ENCODE data around the gene MIF4GD. TPM values are rescaled to one million over a fixed set of nuclear protein-coding genes. Genes with fewer than 3 reads are reported as not detected.
A peak's percentile ranks its signal among the peaks of the same experiment; 100 is the strongest.

Gene MIF4GD
- total RNA-seq, 1 donor from 2014 or later = 5.0 TPM

- FAIRE-seq = no peak
These were observed 639 bp downstream of the MIF4GD start for GRCh38 chr17:75270218-75270965.

GRCh38 chr17:75269844-75270217 lies 1.2 kb downstream of the MIF4GD start:
- Histone ChIP-seq H3K4me3 (ENCODE audit: insufficient read depth, low read depth, low read length) (peak overlapping the region; percentile 72), H3K9ac (ENCODE audit: low read length) (peak overlapping the region; percentile 92), H3K4me1 (ENCODE audit: insufficient read depth, low read length) (peaks cover 35% of the 10 kb centered on the region), H3K36me3 (ENCODE audit: insufficient read depth, low read length) (peaks cover 9% of the 10 kb centered on the region), H3K27me3 (ENCODE audit: insufficient read depth, low read length) (no peaks in the 10 kb centered on the region), H2AFZ (ENCODE audit: low read depth, low read length) (peak overlapping the region; percentile 80), H3K4me2 (ENCODE audit: low read length) (peak overlapping the region; percentile 93), H3K27ac (ENCODE audit: low read depth, low read length) (no peak overlapping the region), H4K20me1 (ENCODE audit: insufficient read depth, low read length) (peaks cover 23% of the 10 kb centered on the region), H3K9me3 (ENCODE audit: insufficient read depth, low read depth, low read length) (no peaks in the 10 kb centered on the region), H3K79me2 (ENCODE audit: insufficient read depth, low read length) (no peaks in the 10 kb centered on the region)
- peaks cover 5% of the 10 kb centered on the region for H3K4me1 Mint-ChIP-seq (ENCODE audit: low read depth, unreplicated experiment)
- DNase-seq (ENCODE audit: low read depth) (no peak), FAIRE-seq (no peak)
- peaks cover 5% of the 10 kb centered on the region for H3K36me3 Mint-ChIP-seq (ENCODE audit: low read depth, unreplicated experiment)
- peak overlapping the region; percentile 81 for H3K4me3 Mint-ChIP-seq (ENCODE audit: unreplicated experiment)
- TF ChIP-seq EZH2 (IDR thresholded peaks at IDR 0.05; ENCODE audit: insufficient read depth, low read length) (no peak), CTCF (IDR thresholded peaks at IDR 0.05; ENCODE audit: insufficient read depth, low read depth, low read length) (no peak)
- no peaks in the 10 kb centered on the region for H3K27me3 Mint-ChIP-seq (ENCODE audit: low read depth, unreplicated experiment)
- H3K27ac Mint-ChIP-seq (ENCODE audit: unreplicated experiment) = no peak overlapping the region
- H3K9me3 Mint-ChIP-seq (ENCODE audit: unreplicated experiment) = no peaks in the 10 kb centered on the region

More at GRCh38 chr17:75270218-75270965, 639 bp downstream of the MIF4GD start:
- peaks cover 5% of the 10 kb centered on the region for H3K36me3 Mint-ChIP-seq (ENCODE audit: low read depth, unreplicated experiment)
- Histone ChIP-seq H2AFZ (ENCODE audit: low read depth, low read length) (peak overlapping the region; percentile 80), H3K27me3 (ENCODE audit: insufficient read depth, low read length) (no peaks in the 10 kb centered on the region), H3K79me2 (ENCODE audit: insufficient read depth, low read length) (no peaks in the 10 kb centered on the region), H4K20me1 (ENCODE audit: insufficient read depth, low read length) (peaks cover 23% of the 10 kb centered on the region), H3K9me3 (ENCODE audit: insufficient read depth, low read depth, low read length) (no peaks in the 10 kb centered on the region), H3K4me2 (ENCODE audit: low read length) (peak overlapping the region; percentile 93), H3K4me1 (ENCODE audit: insufficient read depth, low read length) (peaks cover 35% of the 10 kb centered on the region), H3K36me3 (ENCODE audit: insufficient read depth, low read length) (peaks cover 9% of the 10 kb centered on the region), H3K9ac (ENCODE audit: low read length) (peak overlapping the region; percentile 92), H3K4me3 (ENCODE audit: insufficient read depth, low read depth, low read length) (peak overlapping the region; percentile 72), H3K27ac (ENCODE audit: low read depth, low read length) (peak overlapping the region; percentile 70)
- peak; percentile 62 for DNase-seq (ENCODE audit: low read depth)
- peak; percentile 19 for TF ChIP-seq CTCF (IDR thresholded peaks at IDR 0.05; ENCODE audit: insufficient read depth, low read depth, low read length)
- TF ChIP-seq EZH2 (IDR thresholded peaks at IDR 0.05; ENCODE audit: insufficient read depth, low read length) = no peak
- H3K27me3 Mint-ChIP-seq (ENCODE audit: low read depth, unreplicated experiment) = no peaks in the 10 kb centered on the region
- no peaks in the 10 kb centered on the region for H3K9me3 Mint-ChIP-seq (ENCODE audit: unreplicated experiment)
- peak overlapping the region; percentile 47 for H3K27ac Mint-ChIP-seq (ENCODE audit: unreplicated experiment)
- H3K4me1 Mint-ChIP-seq (ENCODE audit: low read depth, unreplicated experiment) = peaks cover 5% of the 10 kb centered on the region
- peak overlapping the region; percentile 81 for H3K4me3 Mint-ChIP-seq (ENCODE audit: unreplicated experiment)
